Mesothelial cell of epicardium (in vitro differentiated cells): ENCODE results near the gene DNAJC18. TPM values are rescaled to one million over a fixed set of nuclear protein-coding genes. Genes with fewer than 3 reads are reported as not detected.

Experiments used
- DNase-seq, 2 experiments: peaks; one replicate each; pipeline ENCODE4 v3.0.0; 2021; ENCODE audit warnings: low spot score in 2 of 2; ENCODE audit not compliant: unreplicated experiment in 2 of 2
- H3K27ac Mint-ChIP-seq: 2 replicates; pipeline ENCODE4 v1.8.0; 2021; ENCODE audit warnings: mixed read lengths
- H3K27me3 Mint-ChIP-seq: 2 replicates; pipeline ENCODE4 v1.8.0; 2021; ENCODE audit warnings: low read depth, mixed read lengths
- H3K36me3 Mint-ChIP-seq: 2 replicates; pipeline ENCODE4 v1.8.0; 2021; ENCODE audit warnings: mixed read lengths
- H3K4me1 Mint-ChIP-seq: 2 replicates; pipeline ENCODE4 v1.8.0; 2021; ENCODE audit warnings: mixed read lengths
- H3K4me3 Mint-ChIP-seq: 2 replicates; pipeline ENCODE4 v1.8.0; 2021; ENCODE audit warnings: mild to moderate bottlenecking, moderate library complexity, mixed read lengths
- H3K9me3 Mint-ChIP-seq: 2 replicates; pipeline ENCODE4 v1.8.0; 2021; ENCODE audit warnings: mixed read lengths
- CTCF ChIP-seq: fragments of 200-600 bp; sonication (generic); IDR thresholded peaks from one replicate; pipeline ENCODE4 v1.5.0; 2021; ENCODE audit warnings: antibody characterized with exemption; ENCODE audit not compliant: unreplicated experiment
- total RNA-seq: library from RNA; stranded (reverse); gene quantifications from 3 replicates; pipeline ENCODE4 v1.2.1, GENCODE V29; 2021

Gene DNAJC18
- total RNA-seq, 1 donor from 2014 or later = 25.2 TPM

GRCh38 chr5:139368613-139369012, 70.7 kb downstream of the DNAJC18 start:
- DNase-seq = no peak
- peaks cover 32% of the 10 kb centered on the region for H3K36me3 Mint-ChIP-seq
- no peaks in the 10 kb centered on the region for H3K27me3 Mint-ChIP-seq
- H3K9me3 Mint-ChIP-seq = no peaks in the 10 kb centered on the region
- no peak for TF ChIP-seq CTCF
- peaks cover 2% of the 10 kb centered on the region for H3K4me1 Mint-ChIP-seq
- no peak overlapping the region for H3K4me3 Mint-ChIP-seq
- peak overlapping the region; percentile 20 for H3K27ac Mint-ChIP-seq

GRCh38 chr5:139364466-139364865, 74.9 kb downstream of the DNAJC18 start:
- H3K27ac Mint-ChIP-seq = peak overlapping the region; percentile 66
- TF ChIP-seq CTCF = no peak
- no peaks in the 10 kb centered on the region for H3K9me3 Mint-ChIP-seq
- peaks cover 2% of the 10 kb centered on the region for H3K4me1 Mint-ChIP-seq
- H3K36me3 Mint-ChIP-seq = peaks cover 35% of the 10 kb centered on the region
- no peaks in the 10 kb centered on the region for H3K27me3 Mint-ChIP-seq
- no peak for DNase-seq
- H3K4me3 Mint-ChIP-seq = no peak overlapping the region

- H3K4me3 Mint-ChIP-seq = no peak overlapping the region
- peaks cover 2% of the 10 kb centered on the region for H3K4me1 Mint-ChIP-seq
- H3K27me3 Mint-ChIP-seq = no peaks in the 10 kb centered on the region
- DNase-seq = no peak
- no peak for TF ChIP-seq CTCF
- peaks cover 35% of the 10 kb centered on the region for H3K36me3 Mint-ChIP-seq
- peak overlapping the region; percentile 66 for H3K27ac Mint-ChIP-seq
- H3K9me3 Mint-ChIP-seq = no peaks in the 10 kb centered on the region
Observed at GRCh38 chr5:139363937-139364336, 75.4 kb downstream of the DNAJC18 start.

- H3K36me3 Mint-ChIP-seq = peaks cover 42% of the 10 kb centered on the region
- H3K27ac Mint-ChIP-seq = no peak overlapping the region
- TF ChIP-seq CTCF = no peak
- H3K27me3 Mint-ChIP-seq = no peaks in the 10 kb centered on the region
- H3K4me1 Mint-ChIP-seq = peaks cover 2% of the 10 kb centered on the region
- no peak for DNase-seq
- H3K4me3 Mint-ChIP-seq = no peak overlapping the region
- H3K9me3 Mint-ChIP-seq = no peaks in the 10 kb centered on the region
Observed at GRCh38 chr5:139361835-139362429, 77.4 kb downstream of the DNAJC18 start.

- H3K4me3 Mint-ChIP-seq = no peak overlapping the region
- no peak overlapping the region for H3K27ac Mint-ChIP-seq
- peaks cover 2% of the 10 kb centered on the region for H3K4me1 Mint-ChIP-seq
- no peak for TF ChIP-seq CTCF
- peaks cover 42% of the 10 kb centered on the region for H3K36me3 Mint-ChIP-seq
- no peaks in the 10 kb centered on the region for H3K27me3 Mint-ChIP-seq
- no peaks in the 10 kb centered on the region for H3K9me3 Mint-ChIP-seq
- DNase-seq = no peak
Observed at GRCh38 chr5:139360384-139360783, 78.9 kb downstream of the DNAJC18 start.

Other genes with a start within 250 kb of the DNAJC18 start
- gene SIL1, start 241.2 kb downstream of the DNAJC18 start, total RNA-seq = 46.2 to 55.4 TPM (median 51.2 TPM) in 3 replicates
- gene MATR3, start 145.8 kb downstream of the DNAJC18 start, total RNA-seq = 267 to 318 TPM (median 280 TPM) in 3 replicates
- gene PAIP2, start 97.7 kb downstream of the DNAJC18 start, total RNA-seq = 86.6 to 93.4 TPM (median 88.2 TPM) in 3 replicates
- not detected in 3 replicates for gene SLC23A1, start 56.2 kb downstream of the DNAJC18 start, total RNA-seq
- gene MZB1, start 49.6 kb downstream of the DNAJC18 start, total RNA-seq = 0.20 TPM in 1 of 3 replicates, not detected in the others
- 1.4 to 1.6 TPM (median 1.5 TPM) in 3 replicates for gene PROB1, start 44.4 kb downstream of the DNAJC18 start, total RNA-seq
- 4.8 to 6.5 TPM (median 6.1 TPM) in 3 replicates for gene SPATA24, start 35.4 kb downstream of the DNAJC18 start, total RNA-seq
- 0.29 TPM in 1 of 3 replicates, not detected in the others for gene ECSCR, start 23.2 kb upstream of the DNAJC18 start, total RNA-seq
- not detected in 3 replicates for gene SMIM33, start 31.5 kb upstream of the DNAJC18 start, total RNA-seq
- 26.8 to 30.3 TPM (median 27.0 TPM) in 3 replicates for gene STING1, start 43.2 kb upstream of the DNAJC18 start, total RNA-seq
- 119 to 125 TPM (median 123 TPM) in 3 replicates for gene UBE2D2, start 121.8 kb upstream of the DNAJC18 start, total RNA-seq
- 35.7 to 38.3 TPM (median 37.4 TPM) in 3 replicates for gene CXXC5, start 208.8 kb upstream of the DNAJC18 start, total RNA-seq